ENCODE results near the gene PECR. TPM values are rescaled to one million over a fixed set of nuclear protein-coding genes. Genes with fewer than 3 reads are reported as not detected.
"Not testable (repeated sequence)": the region's sequence is repeated elsewhere in the genome, so short reads cannot be mapped to it uniquely, and the experiment has no call there.

Gene PECR
- polyA plus RNA-seq, 4 donors, result 36.3 to 48.8 (median 43.5) TPM

DNA sequence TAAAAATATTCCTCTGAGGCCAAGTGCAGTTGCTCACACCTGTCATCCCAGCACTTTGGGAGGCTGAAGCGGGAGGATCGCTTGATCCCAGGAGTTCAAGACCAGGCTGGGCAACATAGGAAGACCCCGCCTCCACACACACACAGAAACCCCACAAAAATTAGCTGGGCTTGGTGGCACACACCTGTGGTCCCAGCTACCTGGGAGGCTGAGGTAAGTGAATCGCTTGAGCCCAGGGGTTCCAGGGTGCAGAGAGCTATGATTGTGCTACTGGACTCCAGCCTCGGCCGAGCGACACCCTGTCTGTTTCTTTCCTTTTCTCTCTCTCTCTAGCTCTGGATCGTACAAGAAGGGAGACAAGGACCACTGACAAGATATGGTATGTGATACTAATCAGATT, 25.7 kb upstream of the PECR start:
- no peak for DNase-seq (ENCODE audit: low read depth in 4 of 4, low spot score in 2 of 4)

- no peak for DNase-seq (ENCODE audit: low read depth in 4 of 4, low spot score in 2 of 4)
Measured at GRCh38 chr2:216104691-216105090, 23.1 kb upstream of the PECR start.

DNA sequence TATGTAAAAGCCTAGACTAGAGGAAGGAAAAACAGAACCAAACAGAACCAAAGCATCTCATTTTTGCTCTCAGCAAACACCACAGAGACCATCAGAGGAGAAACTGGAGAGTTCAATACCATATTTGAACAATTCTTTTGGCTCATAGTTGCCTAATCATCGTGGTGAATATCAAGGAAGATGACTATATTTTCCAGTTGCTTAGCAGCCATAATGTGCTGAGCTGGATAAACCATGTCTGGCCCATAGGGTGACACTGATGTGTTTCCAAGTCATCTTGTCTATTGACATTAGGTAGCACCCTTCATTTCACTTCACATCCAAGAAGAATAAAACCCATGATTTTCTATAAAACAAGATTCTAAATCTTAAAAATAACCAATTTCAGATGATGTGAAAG, 21.6 kb upstream of the PECR start:
- DNase-seq (ENCODE audit: low read depth in 4 of 4, low spot score in 2 of 4), result no peak

- no peak for DNase-seq (ENCODE audit: low read depth in 4 of 4, low spot score in 2 of 4)
Measured at GRCh38 chr2:216101109-216101508, 19.5 kb upstream of the PECR start.

DNA sequence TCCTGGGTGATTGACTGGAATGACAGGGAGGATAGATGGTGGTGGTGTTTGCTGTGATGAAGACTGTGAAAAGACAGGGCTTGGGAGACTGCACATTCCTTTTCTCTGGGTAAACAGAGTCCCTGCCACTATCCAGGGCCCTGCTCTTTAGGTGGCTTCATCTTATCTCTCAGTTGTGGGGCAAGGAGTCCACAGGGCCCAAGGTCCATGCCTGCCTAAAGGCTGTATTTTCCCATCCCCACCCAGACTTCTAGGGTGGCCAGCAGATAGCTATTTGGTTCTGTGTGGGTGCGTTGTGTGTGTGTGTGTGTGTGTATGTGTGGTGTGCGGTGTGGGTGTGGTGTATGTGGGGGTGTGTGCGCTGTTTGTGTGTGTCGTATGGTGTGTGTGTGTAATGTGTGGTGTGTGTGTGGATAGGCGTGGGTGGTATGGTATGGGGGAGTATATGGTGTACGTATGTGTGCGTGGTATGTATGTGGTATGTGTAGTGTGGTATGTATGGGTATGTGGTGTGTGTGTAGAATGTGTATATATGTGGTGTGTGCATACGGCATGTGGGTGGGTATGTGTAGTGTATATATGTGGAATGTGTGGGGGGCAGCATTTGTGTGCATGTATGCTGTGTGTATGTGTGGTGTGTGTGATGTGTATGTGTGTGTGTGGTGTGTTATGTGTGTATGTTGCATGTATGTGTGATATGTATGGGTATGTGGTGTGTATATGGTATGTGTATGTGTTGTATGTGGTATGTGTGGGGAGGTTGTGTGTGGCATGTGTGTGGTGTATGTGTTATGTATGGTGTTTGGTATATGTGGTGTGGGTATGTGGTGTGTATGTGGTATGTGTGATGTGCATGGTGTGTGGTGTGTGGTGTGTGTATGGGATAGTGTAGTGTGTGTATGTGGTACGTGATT, 17.1 kb upstream of the PECR start:
- DNase-seq (ENCODE audit: low read depth in 4 of 4, low spot score in 2 of 4), result no peak

GRCh38 chr2:216094701-216095100, 13.1 kb upstream of the PECR start:
- DNase-seq (ENCODE audit: low read depth in 4 of 4, low spot score in 2 of 4), result no peak

GRCh38 chr2:216092646-216093045, 11.0 kb upstream of the PECR start:
- no peak for DNase-seq (ENCODE audit: low read depth in 4 of 4, low spot score in 2 of 4)

DNA sequence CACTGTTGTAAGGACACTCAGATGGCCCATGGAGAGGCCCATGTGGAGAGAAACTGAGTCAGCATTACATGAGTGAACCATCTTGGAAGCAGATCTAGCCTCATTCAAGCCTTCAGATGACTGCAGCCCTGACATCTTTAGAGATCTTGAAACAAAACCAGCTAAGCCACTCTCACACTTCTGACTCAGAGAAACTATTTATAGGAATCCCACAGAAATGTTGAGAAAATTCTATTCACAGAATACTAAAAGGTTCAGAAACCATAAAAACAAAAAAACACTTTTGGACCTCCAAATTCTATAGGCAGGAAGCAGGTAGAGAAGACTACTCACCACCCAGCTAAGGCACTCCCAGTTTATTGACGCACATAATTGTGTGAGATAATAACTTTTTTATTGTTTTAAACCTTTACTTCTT, 8.8 kb upstream of the PECR start:
- no peak for DNase-seq (ENCODE audit: low read depth in 4 of 4, low spot score in 2 of 4)

DNA sequence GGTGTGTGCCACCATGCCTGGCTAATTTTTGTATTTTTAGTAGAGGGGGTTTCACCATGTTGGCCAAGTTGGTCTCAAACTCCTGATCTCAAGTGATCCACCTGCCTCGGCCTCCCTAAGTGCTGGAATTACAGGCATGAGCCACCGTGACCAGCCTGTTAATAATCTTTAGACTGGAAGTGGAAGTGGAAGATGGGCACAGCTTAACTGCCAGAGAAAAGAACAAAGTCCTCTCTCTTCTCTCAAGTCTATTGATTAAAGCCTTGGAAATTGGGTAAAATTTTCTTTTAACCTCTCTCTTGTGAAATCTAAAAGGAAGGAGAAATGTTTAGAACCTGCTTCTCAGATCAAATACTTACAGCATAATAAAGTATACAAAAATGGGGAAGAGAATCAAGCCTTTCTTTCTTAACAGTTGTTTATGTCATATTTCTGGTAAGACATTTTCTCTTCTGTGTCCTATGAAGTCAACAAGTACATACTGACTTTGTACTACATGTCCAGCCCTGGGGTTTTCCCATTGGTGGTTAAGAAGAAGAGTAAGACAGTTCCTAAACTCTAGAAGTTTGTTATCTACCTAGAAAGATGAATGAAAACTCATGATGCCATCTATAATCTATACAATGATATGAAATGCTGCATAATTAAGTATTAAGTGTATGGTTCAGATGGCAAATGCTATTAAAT, 4.7 kb upstream of the PECR start:
- no peak for DNase-seq (ENCODE audit: low read depth in 4 of 4, low spot score in 2 of 4)

DNA sequence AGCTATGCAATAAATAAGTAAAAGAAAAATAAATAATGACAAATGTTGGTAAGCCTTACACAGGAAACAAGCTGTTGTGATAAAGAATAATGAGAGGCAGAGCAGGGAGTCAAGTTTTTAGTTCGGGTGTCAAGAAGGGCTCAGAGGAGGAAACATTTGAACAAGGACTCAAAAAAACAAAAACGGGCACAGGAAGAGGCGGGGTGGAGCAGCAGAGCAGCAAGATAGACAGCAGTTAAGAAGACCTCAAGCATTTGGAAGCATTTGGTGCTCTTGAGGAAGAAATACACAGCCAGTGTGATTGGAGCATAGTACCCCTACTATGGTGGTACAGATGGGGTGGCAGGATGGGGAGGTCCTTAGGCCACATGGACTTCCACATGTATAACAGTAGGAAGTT, 2.9 kb upstream of the PECR start:
- DNase-seq (ENCODE audit: low read depth in 4 of 4, low spot score in 2 of 4), result no peak

DNA sequence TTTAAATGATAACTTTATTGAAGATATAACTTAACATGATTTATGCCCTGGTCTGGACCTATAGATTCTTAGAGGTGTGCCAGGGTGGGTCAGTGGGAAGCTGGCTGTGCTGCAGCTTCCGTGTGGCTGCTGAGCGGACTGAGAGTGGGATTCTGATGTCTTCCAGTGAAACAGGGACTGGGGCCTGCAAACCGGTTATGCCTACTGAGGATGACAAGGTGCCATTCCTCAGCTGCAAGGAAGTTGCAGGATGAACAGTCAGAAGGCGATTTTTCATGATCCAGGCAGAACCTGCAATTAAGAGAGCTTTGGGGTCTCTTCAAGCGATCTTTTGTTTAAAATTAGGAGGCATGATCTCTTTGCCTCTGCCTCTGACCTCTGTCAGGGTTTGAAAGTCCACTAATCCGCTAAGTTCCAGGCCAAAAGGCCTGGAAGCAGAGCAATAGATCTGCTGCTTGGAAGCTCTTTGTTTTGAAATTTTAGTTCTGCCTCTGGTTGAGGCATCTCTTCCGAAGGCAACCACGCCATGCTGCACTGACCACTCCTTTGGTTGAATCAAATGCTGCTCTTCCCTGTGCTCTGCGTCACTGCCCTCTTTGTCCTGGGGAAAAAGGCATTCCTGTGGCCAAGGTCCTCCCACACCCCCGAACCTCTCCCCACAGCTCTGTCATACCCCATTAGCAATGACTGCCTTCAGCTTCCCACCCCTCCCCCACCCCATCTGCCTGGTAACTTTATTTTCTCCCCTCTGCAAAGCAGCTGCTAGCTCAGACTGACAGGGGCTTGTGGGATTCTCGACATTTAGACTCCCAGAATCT, 2.1 kb upstream of the PECR start:
- DNase-seq (ENCODE audit: low read depth in 4 of 4, low spot score in 2 of 4), result peak in 1 of 4 donors; percentile 59

DNA sequence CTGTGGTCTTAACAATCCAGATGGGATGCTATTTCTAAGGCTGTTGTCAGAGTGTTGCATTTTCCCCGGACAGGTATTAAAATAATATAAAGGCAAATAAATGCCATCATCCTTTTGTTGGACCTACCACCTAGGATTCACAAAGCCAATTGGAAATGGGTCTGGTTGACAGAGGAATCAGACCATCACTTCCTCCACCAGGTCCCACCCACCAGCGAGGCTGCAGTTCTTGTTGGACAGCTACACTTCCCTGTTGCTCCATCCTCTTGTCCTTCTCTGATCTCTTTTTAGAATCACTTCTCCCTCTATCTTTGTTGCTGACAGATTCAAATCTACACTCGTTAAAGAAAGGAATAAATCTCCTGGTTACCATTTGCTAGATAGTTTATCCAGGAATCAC, 1.2 kb upstream of the PECR start:
- DNase-seq (ENCODE audit: low read depth in 4 of 4, low spot score in 2 of 4), result no peak

DNA sequence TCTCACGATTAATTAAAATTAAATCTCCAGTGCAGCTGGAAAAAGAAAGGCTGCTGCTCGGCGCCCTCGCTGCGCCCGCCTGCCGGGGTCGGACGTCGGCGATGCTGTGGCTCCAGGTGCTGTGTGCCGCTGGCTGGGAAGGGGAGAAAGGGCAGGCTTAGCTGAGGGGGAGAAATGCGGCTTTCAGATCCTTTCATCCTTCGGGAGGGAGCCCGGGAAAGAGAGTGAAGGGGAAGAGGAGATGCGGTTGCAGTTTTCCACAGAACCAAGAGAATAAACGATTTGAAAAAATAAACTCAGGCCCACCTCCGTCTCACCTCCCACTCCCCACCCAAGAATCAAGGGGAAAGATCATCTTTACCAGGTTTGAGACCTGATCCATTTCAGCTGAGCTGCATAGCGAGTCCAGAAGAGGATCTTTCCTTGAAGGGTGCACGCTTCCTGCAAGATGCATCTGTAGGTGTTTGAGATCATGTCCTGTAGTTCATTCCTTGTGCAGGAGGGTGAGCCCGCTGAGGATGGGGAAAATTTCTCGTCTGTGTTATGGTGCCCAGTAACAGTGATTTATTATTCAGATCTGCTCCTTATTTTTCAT, 605 bp upstream of the PECR start:
- DNase-seq (ENCODE audit: low read depth in 4 of 4, low spot score in 2 of 4), result no peak

DNA sequence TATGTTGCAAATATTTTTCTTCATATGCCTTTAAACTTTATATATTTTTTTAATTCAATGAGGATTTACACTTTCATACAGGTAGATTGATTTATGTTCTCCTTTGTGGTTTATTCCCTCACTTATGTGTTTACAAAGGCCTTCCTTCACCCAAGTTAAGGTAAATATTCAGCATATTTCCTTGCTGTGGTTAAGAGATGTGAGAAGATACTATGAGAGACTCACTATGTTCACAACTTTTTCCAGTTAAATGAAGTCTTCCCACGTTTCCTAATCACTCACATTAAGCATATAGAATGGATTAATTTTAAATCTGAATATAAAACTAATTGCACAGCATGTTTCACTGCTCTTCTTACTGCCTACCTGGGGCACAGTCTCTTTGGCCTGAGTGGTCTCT, 597 bp downstream of the PECR start:
- no peak for DNase-seq (ENCODE audit: low read depth in 4 of 4, low spot score in 2 of 4)

DNA sequence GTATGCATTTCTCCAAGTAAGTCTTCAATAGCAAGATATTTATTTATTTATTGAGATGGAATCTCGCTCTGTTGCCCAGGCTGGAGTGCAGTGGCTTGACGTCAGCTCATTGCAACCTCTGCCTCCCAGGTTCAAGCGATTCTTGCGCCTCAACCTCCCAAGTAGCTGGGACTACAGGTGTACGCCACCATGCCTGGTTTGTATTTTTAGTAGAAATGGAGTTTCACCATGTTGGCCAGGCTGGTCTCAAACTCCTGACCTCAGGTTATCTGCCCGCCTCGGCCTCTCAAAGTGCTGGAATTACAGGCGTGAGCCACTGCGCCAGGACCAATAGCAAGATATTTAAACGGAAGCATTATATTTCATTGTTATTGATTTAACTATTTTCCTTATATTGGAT, 1.6 kb downstream of the PECR start:
- not testable (repeated sequence) for DNase-seq (ENCODE audit: low read depth in 4 of 4, low spot score in 2 of 4)

DNA sequence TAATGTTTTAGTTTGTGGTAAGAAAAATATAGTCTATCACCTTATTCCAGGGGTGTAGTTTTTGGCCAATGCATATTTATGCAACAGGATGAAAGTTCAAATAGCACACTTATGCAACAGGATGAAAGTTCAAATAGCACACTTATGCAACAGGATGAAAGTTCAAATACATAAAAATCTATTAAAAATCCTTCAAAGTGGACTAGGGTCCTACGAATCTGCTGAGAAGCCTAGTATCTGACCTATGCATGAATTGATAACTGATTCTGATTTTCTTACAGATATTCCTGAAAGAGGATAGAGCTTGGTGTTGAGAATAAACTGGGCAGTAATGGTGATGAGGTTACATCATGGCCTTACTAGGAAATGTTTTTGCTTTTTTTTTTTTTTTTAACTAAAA, 2.8 kb downstream of the PECR start:
- DNase-seq (ENCODE audit: low read depth in 4 of 4, low spot score in 2 of 4), result no peak

DNA sequence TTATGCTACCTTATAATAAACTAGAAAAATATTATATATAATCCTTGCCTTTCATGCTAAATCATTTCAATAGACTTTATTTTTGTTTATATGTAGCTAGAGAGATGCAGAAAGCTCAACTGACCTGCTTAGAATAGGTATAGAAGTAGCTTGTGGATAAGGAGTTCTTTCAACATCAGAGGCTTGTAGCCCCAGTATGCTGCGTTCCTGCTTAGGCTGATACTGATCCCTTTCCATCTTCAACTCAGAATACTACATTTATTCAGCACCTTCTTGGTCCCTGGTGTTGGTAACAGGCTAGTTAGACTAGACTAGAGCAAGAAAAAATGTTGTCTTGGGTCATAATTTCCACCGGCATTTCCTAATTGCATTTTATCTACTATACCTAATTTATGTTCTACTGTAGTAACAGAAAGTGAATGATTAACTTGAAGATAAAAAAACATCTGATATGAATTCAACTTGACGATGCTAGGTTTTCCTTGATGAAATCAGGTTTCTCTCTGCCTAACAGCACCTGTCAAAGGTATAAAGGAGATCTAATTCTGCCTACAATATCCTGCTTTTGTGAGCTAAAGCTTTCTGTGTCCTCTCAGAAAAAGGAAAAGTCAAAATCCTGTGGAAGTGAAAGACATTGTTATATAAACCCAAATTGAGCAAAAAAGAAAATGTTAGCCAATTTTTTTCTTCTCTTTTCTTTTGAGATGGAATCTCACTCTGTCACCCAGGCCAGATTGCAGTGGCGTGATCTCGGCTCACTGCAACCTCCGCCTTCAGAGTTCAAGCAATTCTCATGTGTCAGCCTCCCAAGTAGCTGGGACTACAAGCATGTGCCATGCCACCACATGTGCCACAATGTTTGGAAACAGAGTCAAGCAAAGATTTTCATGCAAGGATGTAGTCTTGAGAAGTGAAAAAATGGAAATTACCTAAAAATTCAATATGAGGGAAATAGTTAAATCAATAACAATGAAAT, 5.8 kb downstream of the PECR start:
- DNase-seq (ENCODE audit: low read depth in 4 of 4, low spot score in 2 of 4), result no peak

- DNase-seq (ENCODE audit: low read depth in 4 of 4, low spot score in 2 of 4), result no peak
Measured at GRCh38 chr2:216074794-216075193, 6.8 kb downstream of the PECR start.

DNA sequence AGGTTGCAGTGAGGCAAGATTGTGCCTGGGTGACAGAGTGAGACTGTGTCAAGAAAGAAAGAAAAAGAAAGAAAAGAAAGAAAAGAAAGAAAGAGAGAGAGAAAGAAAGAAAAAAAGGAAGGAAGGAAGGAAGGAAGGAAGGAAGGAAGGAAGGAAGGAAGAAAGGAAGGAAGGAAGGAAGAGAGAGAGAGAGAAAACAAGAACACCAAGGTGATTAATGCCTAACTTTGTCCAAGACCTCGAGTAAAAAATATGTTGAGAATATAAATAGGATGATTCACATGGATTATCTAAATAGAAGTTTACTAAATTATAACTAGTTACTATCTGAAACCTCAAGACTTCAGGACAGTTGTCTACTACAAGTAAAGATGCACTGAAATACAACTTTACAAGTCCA, 7.2 kb downstream of the PECR start:
- no peak for DNase-seq (ENCODE audit: low read depth in 4 of 4, low spot score in 2 of 4)

DNA sequence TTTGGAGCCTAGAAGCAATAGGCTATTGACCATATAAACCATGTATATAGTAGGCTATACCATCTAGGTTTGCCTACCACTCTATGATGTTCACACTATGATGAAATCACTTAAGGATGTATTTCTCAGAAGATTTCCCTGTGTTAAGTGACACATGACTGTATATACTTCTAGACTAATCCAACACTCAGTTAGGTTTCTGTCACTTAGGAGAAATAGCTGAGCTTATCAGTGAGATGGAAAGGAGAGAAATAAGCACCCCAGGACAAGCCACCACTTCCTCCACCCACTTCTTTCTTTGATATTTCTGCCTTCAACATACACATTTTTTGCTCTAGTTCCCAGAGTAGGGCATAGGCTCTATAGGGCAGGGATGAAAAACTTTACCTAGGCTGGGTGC, 7.8 kb downstream of the PECR start:
- DNase-seq (ENCODE audit: low read depth in 4 of 4, low spot score in 2 of 4), result no peak

Data from left renal cortex interstitium (tissue), 4 donors.